ENCODE measurements around the gene SH3BP1.
A peak's percentile ranks its signal among the peaks of the same experiment; 100 is the strongest.

- TF ChIP-seq POLR2AphosphoS5 (IDR thresholded peaks at IDR 0.05): peak; percentile 32 to 89 (median 80)
- TF ChIP-seq POLR2A (IDR thresholded peaks at IDR 0.05): peak; percentile 78
These were observed 46.8 kb downstream of the SH3BP1 start, which contains the start of gene NOL12 for GRCh38 chr22:37686002-37686982.
